HFF-Myc (cell line): ENCODE results near the gene MRPL52.
"Not testable (repeated sequence)": the region's sequence is repeated elsewhere in the genome, so short reads cannot be mapped to it uniquely, and the experiment has no call there.

Experiments
- DNase-seq: peaks from one replicate; pipeline ENCODE4 v3.0.0-alpha.2; 2011; ENCODE audit warnings: low read depth; ENCODE audit errors: extremely low read depth
- H3K4me3 ChIP-seq: replicated peaks from 2 replicates; pipeline ENCODE4 v1.5.1; 2011; ENCODE audit warnings: low read depth, mild to moderate bottlenecking, control low read depth, low read length
- CTCF ChIP-seq: IDR thresholded peaks from 2 replicates; pipeline ENCODE4 v1.5.1; 2012; ENCODE audit warnings: mild to moderate bottlenecking, low read depth, low read length, control low read depth; ENCODE audit errors: missing control alignments

The MRPL52 gene

GRCh38 chr14:22800346-22800745 lies 29.3 kb upstream of the MRPL52 start:
- TF ChIP-seq CTCF, result no peak
- no peak for DNase-seq
- H3K4me3 ChIP-seq, result no peak overlapping the region

- H3K4me3 ChIP-seq, result no peak overlapping the region
- DNase-seq, result no peak
- TF ChIP-seq CTCF, result no peak
Measured at GRCh38 chr14:22801716-22802115, 28.0 kb upstream of the MRPL52 start.

- no peak overlapping the region for H3K4me3 ChIP-seq
- no peak for DNase-seq
- TF ChIP-seq CTCF, result no peak
Measured at GRCh38 chr14:22802860-22803686, 26.6 kb upstream of the MRPL52 start.

GRCh38 chr14:22803687-22803974 lies 26.1 kb upstream of the MRPL52 start:
- DNase-seq, result no peak
- no peak for TF ChIP-seq CTCF
- H3K4me3 ChIP-seq, result no peak overlapping the region

- not testable (repeated sequence) for H3K4me3 ChIP-seq, DNase-seq
Measured at GRCh38 chr14:22805235-22805634, 24.5 kb upstream of the MRPL52 start.

- TF ChIP-seq CTCF, result no peak
- no peak overlapping the region for H3K4me3 ChIP-seq
- no peak for DNase-seq
Measured at GRCh38 chr14:22807432-22808087, 22.1 kb upstream of the MRPL52 start.

GRCh38 chr14:22808388-22809209 lies 21.1 kb upstream of the MRPL52 start:
- no peak for TF ChIP-seq CTCF
- DNase-seq, result no peak
- no peak overlapping the region for H3K4me3 ChIP-seq
